Stimulated activated CD8-positive, alpha-beta memory T cell treated with anti-CD3 and anti-CD28 coated beads, Interleukin-4, amount 100 ng/mL, for 1 hour (primary cell): ENCODE data around the gene C16orf89.
"Not testable (repeated sequence)": the region's sequence is repeated elsewhere in the genome, so short reads cannot be mapped to it uniquely, and the experiment has no call there.

Experiments used
- DNase-seq, 2 donors: peaks; one replicate each; pipeline ENCODE4 v3.0.0-alpha.2; 2020; ENCODE audit warnings: low read depth in 2 of 2, low spot score in 1 of 2

Gene C16orf89

GRCh38 chr16:5084802-5085201, 19.0 kb upstream of the C16orf89 start:
- DNase-seq: peak in 1 of 2 donors; percentile 17

- DNase-seq: not testable (repeated sequence)
These were observed 18.5 kb upstream of the C16orf89 start for GRCh38 chr16:5084099-5084731.

GRCh38 chr16:5083646-5084045, 17.9 kb upstream of the C16orf89 start:
- DNase-seq: not testable (repeated sequence)

GRCh38 chr16:5080996-5081395, 15.2 kb upstream of the C16orf89 start:
- not testable (repeated sequence) for DNase-seq

- DNase-seq: not testable (repeated sequence)
These were observed 14.7 kb upstream of the C16orf89 start for GRCh38 chr16:5080461-5080860.

GRCh38 chr16:5078626-5079025, 12.9 kb upstream of the C16orf89 start:
- no peak for DNase-seq

GRCh38 chr16:5077304-5077703, 11.5 kb upstream of the C16orf89 start:
- DNase-seq: no peak

GRCh38 chr16:5075637-5076036, 9.9 kb upstream of the C16orf89 start:
- DNase-seq: no peak

- DNase-seq: not testable (repeated sequence)
These were observed 8.0 kb upstream of the C16orf89 start for GRCh38 chr16:5073771-5074170.

- DNase-seq: no peak
These were observed 7.5 kb upstream of the C16orf89 start for GRCh38 chr16:5073279-5073629.

GRCh38 chr16:5072334-5073278, 6.8 kb upstream of the C16orf89 start:
- no peak for DNase-seq

- peak; percentile 70 to 82 for DNase-seq
These were observed 6.1 kb upstream of the C16orf89 start, which contains the start of gene ALG1 for GRCh38 chr16:5071681-5072333. Gene ALG1 (plus strand): TSS chr16:5071843. CDS start chr16:5071850, 7 bp downstream.

- DNase-seq: no peak
These were observed 5.6 kb upstream of the C16orf89 start for GRCh38 chr16:5071341-5071680.

- no peak for DNase-seq
These were observed 4.9 kb upstream of the C16orf89 start for GRCh38 chr16:5070431-5071186.

- no peak for DNase-seq
These were observed 4.1 kb upstream of the C16orf89 start for GRCh38 chr16:5069854-5070253.

- no peak for DNase-seq
These were observed 3.3 kb upstream of the C16orf89 start for GRCh38 chr16:5069048-5069447.

GRCh38 chr16:5066511-5066910, 755 bp upstream of the C16orf89 start:
- no peak for DNase-seq

GRCh38 chr16:5065326-5065725, 430 bp downstream of the C16orf89 start:
- DNase-seq: no peak

GRCh38 chr16:5064915-5065314, 841 bp downstream of the C16orf89 start:
- no peak for DNase-seq

GRCh38 chr16:5062790-5063765, 2.7 kb downstream of the C16orf89 start:
- no peak for DNase-seq
